HG03060 (cell line): Measurements from ENCODE around the gene FUZ.

Source experiments
- ATAC-seq: cut with Tn5 transposase; IDR thresholded peaks from one replicate; pipeline ENCODE4 v1.9.1; 2021; ENCODE audit warnings: low read depth, moderate number of reproducible peaks; ENCODE audit not compliant: unreplicated experiment

Gene FUZ

DNA sequence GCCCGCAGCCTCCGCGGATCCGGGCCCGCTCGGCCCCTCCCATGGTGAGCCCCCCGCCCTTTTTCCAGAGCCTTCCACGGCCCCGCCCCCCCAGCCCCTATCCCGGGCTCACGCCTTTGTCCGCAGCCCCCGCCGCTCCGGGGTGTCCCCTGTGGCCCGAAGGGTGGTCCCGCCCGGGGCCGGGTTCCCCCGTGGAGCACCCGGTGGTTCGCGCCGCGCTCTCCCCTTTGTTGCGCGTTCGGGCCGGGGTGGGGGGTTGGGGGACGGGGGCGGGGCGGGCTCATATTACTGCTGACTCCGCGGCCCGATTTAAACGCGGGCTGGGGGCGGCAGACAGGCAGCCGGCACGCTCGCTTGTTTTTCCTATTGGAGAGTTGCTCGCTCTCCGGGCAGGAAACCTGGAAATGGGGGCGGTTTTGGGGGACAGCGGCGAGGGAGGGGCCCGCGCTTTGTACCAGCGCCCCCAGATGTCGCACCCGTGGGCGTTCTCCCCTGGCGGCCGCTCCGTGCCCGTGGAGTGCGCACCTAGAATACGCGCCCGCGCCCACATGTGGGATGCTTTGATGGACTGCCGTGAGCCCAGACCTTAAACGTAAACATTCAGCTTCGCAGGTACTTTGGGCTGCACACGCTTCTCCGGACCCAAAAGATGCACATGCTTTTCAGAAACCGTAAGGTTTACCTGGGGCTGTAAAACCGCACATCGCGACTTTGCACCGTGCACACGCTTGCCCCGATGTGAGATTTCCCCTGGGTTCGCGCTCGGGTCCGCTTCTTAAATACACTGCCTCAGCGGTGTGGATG is 38.6 kb upstream of the FUZ start:
- no peak for ATAC-seq

DNA sequence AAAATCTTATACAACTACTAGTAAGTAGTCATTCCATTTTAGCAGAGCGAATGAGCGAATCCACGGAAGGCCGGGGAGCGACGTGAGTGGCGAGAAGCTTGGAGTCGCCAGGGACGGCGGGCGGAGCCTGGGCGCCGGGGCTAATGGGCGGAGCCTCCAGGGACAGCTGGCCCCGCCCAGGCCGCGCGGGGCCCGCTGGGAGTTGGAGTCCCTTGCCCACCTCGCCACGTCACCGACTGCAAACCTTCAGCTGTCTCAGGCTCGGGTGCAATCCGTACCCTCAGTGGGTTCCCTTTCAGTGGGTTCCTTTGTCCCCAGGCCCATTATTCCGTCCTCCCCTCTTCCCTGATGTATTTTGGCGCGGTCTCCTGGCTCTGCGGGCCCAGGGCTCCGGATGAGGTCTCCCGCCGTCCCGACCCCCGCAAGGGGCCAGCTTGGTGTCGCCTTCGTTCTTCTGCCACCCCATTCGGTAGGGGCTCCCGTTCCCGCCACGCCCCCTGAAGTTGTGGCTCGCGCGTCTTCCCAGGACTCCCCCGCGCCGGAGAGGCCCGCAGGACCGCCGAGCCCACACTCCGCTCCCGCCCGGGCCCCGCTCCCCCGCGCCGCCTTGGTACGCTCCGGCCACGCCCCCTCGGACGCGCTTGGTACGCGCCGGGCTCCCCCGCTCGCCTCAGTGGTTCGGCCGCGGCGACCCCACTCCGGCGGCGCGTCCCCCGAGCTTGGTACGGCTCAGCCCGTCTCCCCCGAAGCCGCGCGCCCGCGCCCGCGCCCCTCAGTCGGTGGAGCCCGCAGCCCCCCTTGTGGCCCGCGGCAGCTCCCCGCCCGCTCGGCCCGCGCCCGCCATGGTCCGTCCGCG is 37.6 kb upstream of the FUZ start, which contains the start of gene PTOV1:
TSS of gene PTOV1 (plus strand) at position 673 of the 856 bp plus-strand sequence.
- peak; percentile 30 for ATAC-seq

GRCh38 chr19:49850221-49850486 is 37.1 kb upstream of the FUZ start:
- ATAC-seq: peak; percentile 9

DNA sequence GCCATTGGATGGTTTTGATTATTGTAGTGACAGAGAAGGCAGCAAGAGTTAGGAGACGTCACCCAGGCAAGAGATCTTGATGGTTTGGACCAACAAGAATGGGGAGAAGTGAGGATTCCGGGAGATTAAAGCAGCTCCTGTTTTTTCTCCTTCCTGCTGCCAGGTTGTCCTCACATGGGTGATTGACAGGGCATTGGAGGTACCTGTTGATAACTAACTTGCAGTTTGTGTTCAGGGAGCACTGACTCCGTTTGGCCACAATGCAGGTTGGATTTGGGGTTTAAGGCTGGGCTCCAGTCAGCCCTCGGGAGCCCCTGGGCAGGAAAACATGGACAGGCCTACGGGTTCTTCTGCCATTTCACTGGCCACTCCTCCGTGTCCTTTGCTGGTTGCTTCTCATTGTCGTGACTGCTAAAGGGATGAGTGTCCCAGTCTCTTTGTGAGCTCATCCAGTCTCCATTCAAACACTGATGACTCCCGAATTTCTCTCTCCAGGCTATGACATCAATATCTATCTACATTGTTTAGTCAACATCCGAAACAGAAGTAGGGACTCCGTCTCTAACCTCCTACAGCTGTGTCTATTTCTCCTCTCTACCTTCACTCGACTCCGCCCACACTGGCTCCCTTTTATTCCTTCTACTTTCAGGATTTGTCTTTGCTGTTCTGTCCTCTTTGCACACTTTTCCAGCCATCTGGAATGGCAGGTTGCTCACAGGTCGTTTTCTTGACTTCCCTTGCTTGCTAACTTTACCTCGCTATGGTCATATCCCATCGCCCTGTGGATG is 36.5 kb upstream of the FUZ start:
- ATAC-seq: no peak

DNA sequence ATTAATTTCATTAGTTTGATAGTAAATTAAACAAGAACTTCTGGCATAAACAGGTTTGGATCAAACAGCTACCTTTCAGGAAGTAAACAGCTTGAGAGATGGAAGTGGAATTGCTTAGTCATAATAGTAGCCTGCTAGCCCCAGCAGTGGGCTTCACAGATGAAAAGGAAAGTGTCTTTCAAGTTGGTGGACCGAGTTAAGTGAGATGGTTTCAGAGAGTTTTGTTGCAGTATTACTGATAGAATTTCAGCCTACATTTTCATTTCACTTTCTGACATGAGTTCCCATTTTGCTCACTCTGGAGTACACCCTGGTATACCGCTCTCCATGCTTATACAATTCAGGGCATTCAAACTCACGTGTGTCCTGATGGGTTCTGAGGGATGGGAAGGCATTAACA is 35.8 kb upstream of the FUZ start:
- ATAC-seq: no peak

- no peak for ATAC-seq
These were observed 34.9 kb upstream of the FUZ start for GRCh38 chr19:49847731-49848696.

DNA sequence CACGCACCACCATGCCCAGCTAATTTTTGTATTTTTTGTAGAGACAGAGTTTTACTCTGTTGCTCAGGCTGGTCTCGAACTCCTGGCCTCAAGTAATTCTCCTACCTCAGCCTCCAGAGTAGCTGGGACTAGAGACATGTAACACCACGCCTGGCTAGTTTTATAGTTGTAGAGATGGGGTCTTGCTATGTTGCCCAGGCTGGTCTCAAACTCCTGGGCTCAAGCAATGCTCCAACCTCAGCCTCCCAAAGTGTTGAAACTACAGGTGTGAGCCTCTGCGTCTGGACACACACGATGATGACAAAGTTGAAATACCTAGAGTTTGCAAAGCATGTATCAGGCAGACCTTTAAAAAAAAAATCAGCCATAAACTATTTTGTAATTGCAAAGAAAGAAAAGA is 33.3 kb upstream of the FUZ start:
- no peak for ATAC-seq

DNA sequence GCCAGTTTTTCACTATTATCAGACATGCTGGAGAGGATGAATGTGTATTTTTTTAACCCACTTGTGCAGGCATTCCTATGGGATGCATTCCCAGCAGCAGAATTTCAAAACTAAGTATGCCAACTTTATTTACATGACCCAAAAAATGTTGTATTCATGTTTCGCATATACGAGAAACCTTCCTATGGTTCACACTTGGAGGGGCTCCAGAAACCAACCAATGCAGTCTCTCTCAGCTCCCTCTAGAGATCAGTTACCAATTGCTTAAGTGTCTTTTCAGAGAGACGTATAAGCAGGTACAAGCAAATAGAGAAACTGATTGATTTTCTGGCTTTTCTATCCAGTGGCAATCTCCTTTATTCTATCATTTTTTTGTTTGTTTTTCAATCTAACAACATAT is 32.3 kb upstream of the FUZ start:
- no peak for ATAC-seq

DNA sequence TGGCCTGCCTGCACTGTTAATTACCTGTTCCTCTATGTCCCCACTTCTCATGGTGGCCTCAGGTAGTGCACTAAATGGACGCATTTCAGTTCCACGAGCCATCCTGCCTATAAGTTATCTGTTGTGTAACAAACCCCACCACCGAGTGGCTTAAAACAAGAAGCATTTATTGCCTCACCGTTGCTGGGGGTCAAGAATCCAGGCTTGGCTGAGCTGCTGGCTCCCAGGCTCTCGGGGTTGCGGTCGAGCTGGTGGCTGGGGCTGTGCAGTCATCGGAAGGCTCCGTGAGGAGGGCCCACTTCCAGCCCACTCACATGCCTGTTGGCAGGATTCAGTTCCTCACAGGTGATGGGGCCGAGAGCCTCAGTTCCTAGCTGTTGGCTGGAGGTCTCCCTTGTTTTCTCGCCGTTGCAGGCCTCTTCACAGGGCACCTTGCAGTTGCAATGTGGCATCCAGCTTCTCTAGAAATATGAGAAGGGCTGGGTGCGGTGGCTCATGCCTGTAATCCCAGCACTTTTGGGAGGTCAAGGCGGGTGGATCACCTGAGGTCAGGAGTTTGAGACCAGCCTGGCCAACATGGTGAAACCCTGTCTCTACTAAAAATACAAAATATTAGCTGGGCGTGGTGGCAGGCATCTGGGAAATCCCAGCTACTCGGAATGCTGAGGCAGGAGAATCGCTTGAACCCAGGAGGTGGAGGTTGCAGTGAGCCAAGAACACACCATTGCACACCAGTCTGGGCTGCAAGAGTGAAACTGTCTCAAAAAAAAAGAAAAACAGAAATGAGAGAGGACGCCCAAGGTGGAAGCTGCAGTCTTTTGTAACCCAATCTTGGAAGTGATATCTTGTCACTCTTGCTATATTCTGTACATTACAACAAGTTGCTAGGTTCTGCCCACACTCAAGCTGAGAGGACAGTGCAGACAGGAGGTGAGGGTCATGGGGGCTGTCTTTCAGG is 31.3 kb upstream of the FUZ start:
- ATAC-seq: no peak

- ATAC-seq: peak; percentile 53
These were observed 30.2 kb upstream of the FUZ start for GRCh38 chr19:49843265-49843664.

DNA sequence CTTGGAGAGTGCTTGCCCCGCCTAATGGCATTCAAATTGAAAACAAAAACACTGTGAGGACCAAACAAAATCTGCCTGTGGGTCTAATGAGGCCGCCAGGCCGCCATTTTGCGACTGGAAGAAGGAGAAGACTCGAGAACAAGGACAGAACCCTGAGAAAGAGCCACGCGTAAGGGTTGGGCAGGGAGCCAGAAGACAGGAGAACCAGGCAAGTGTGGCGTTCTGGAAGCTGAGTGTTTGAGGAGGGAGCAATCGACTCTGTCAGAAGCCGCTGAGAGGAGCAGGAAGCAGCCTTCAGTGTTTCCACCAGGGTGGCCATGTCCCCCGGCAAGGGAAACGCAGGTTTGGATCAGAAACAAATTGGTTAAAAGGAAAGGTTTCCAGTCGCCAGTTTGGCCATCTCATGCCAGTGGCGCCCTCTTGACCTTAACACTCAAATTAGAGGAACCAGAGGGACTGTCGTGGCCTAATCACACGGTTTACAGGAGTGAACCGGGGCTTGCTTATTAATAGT is 27.7 kb upstream of the FUZ start:
- no peak for ATAC-seq

DNA sequence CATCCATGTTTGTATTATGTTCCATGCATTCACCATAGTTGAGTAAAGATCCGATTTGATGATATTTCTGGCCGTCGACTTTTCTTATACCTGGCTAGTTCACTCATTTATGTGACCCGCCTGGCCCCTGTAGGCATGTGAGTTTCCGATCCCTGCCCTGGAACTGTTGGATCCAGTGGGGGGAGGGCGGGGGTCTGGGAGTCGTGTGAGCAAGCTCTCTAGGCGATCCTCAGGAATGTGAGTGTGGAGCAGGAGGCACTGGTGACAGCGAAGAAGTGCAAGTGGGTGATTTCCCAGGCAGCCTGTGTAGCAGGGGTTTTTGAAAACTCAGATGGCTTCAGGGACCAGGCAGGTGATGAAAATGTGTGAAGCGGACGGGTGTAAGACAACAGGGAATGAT is 27.2 kb upstream of the FUZ start:
- no peak for ATAC-seq

DNA sequence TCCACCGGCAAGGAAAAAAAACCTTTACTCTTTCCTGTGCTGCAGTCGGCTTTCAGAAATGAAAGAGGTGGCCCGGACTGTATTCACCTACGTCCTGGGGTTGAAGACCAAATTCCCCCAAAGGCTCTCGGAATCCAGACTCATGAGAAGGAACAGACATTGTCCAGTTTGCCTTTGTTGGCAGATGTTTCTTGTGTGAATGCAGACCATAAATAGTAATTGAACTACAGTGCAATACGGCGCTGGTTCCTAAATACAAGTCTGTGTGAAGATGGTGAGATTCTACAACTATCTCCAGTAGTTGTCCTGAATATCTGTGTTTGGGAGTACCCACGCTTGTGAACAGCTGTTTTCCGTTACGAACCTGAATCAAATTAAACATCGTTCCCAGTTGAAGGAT is 26.6 kb upstream of the FUZ start:
- ATAC-seq: no peak

GRCh38 chr19:49838885-49839588 is 25.9 kb upstream of the FUZ start:
- no peak for ATAC-seq

GRCh38 chr19:49837425-49837824 is 24.3 kb upstream of the FUZ start:
- no peak for ATAC-seq

GRCh38 chr19:49837009-49837310 is 23.9 kb upstream of the FUZ start:
- no peak for ATAC-seq

DNA sequence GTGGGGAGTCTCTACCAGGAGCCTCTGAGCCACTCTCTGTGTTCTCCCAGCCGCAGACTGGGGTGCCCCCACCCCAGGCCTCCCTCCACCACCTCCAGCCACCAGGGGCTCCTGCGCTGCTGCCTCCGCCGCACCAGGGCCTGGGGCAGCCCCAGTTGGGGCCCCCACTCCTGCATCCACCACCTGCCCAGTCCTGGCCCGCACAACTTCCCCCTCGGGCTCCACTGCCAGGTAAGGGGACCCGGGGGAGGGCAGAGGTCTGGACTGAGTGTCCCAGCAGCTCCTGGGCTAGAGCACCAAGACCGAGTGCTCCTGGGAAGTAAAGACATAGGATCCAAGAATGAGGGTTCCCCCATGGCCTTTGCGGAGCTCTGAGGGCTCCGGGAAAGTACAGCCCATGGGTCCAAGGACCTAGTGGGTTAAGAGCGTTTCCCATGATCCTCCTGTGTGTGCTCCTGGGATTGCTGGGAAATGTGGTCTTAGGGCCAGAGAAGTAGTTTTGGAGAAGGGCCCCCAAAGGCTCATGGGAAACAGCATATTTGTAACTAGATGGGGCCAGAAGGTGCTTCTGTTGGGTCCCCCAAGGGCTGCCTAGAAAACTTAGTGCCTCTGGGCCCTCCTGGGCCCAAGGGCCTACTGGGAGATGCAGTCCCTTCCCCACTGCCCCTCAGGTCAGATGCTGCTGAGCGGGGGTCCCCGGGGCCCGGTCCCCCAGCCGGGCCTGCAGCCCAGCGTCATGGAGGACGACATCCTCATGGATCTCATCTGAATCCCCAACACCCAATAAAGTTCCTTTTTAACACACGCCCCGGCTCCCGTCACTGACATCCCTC is 23.3 kb upstream of the FUZ start:
- no peak for ATAC-seq
